ENCODE measurements around the gene PTPN21. TPM values are rescaled to one million over a fixed set of nuclear protein-coding genes. Genes with fewer than 3 reads are reported as not detected.

Gene PTPN21
- polyA plus RNA-seq, 3 donors = not detected

- H3K4me2 ChIP-seq (replicated peaks; ENCODE audit: extremely low read depth, low read length, poor library complexity, severe bottlenecking) = no peak overlapping the region
- Mint-ChIP-seq H3K4me3 (no peak overlapping the region), H3K4me1 (peaks cover 4% of the 10 kb centered on the region), H3K9me3 (peaks cover 0 to 9% (median 5%) of the 10 kb centered on the region in 7 donors), H3K27me3 (ENCODE audit: low read depth in 3 of 3) (peaks cover 9 to 22% (median 19%) of the 10 kb centered on the region in 3 donors), H3K36me3 (no peaks in the 10 kb centered on the region), H3K27ac (no peak overlapping the region)
- TF ChIP-seq CTCF (IDR thresholded peaks at IDR 0.05) = no peak
- no peak overlapping the region for H3K9ac ChIP-seq (ENCODE audit: insufficient read depth, low read length, poor library complexity, severe bottlenecking)
- H2AFZ ChIP-seq (ENCODE audit: insufficient read depth, low read depth, low read length, poor library complexity, severe bottlenecking) = no peak overlapping the region
- H3K79me2 ChIP-seq (ENCODE audit: insufficient read depth, low read length) = no peaks in the 10 kb centered on the region
- no CpG with 5 or more reads among the region's 4 CpGs for WGBS (ENCODE audit: insufficient coverage)
- H3K4me1 ChIP-seq (ENCODE audit: control insufficient read depth in 1 of 2, insufficient read depth in 2 of 2, low read length in 2 of 2) = peaks cover 9 to 10% of the 10 kb centered on the region in 2 donors
- H3K27ac ChIP-seq (ENCODE audit: low read depth in 1 of 2, low read length in 2 of 2) = no peak overlapping the region
- H3K36me3 ChIP-seq (replicated peaks in 1 of 2; ENCODE audit: control insufficient read depth in 1 of 2, insufficient read depth in 2 of 2, low read length in 2 of 2) = no peaks in the 10 kb centered on the region
- H4K20me1 ChIP-seq (ENCODE audit: insufficient read depth, low read length) = no peaks in the 10 kb centered on the region
- DNase-seq = no peak
- intact Hi-C loops (cut with micrococcal nuclease) = no loop called here
- H3K27me3 ChIP-seq (ENCODE audit: control insufficient read depth in 2 of 2, insufficient read depth in 2 of 2, low read length in 2 of 2) = peaks cover 3 to 13% of the 10 kb centered on the region in 2 donors
- peaks cover 0 to 6% of the 10 kb centered on the region in 2 donors for H3K9me3 ChIP-seq (replicated peaks in 1 of 2; ENCODE audit: control insufficient read depth in 1 of 2, insufficient read depth in 1 of 2, low read length in 2 of 2)
- no peak overlapping the region for H3K4me3 ChIP-seq (replicated peaks in 1 of 3; ENCODE audit: low read depth in 2 of 3, low read length in 3 of 3)
Measured at GRCh38 chr14:88546621-88547385, 8.0 kb downstream of the PTPN21 start.

- Mint-ChIP-seq H3K27me3 (ENCODE audit: low read depth in 3 of 3) (peaks cover 5 to 11% (median 10%) of the 10 kb centered on the region in 3 donors), H3K36me3 (no peaks in the 10 kb centered on the region), H3K9me3 (peaks cover 0 to 3% (median 0%) of the 10 kb centered on the region in 7 donors), H3K4me3 (no peak overlapping the region), H3K27ac (no peak overlapping the region), H3K4me1 (no peaks in the 10 kb centered on the region)
- no peak for DNase-seq
- H3K4me1 ChIP-seq (ENCODE audit: control insufficient read depth in 1 of 2, insufficient read depth in 2 of 2, low read length in 2 of 2) = no peaks in the 10 kb centered on the region
- H3K27me3 ChIP-seq (ENCODE audit: control insufficient read depth in 2 of 2, insufficient read depth in 2 of 2, low read length in 2 of 2) = no peaks in the 10 kb centered on the region
- no peak overlapping the region for H2AFZ ChIP-seq (ENCODE audit: insufficient read depth, low read depth, low read length, poor library complexity, severe bottlenecking)
- TF ChIP-seq CTCF (IDR thresholded peaks at IDR 0.05) = no peak
- H3K36me3 ChIP-seq (replicated peaks in 1 of 2; ENCODE audit: control insufficient read depth in 1 of 2, insufficient read depth in 2 of 2, low read length in 2 of 2) = no peaks in the 10 kb centered on the region
- H3K4me3 ChIP-seq (replicated peaks in 1 of 3; ENCODE audit: low read depth in 2 of 3, low read length in 3 of 3) = no peak overlapping the region
- no peaks in the 10 kb centered on the region for H3K79me2 ChIP-seq (ENCODE audit: insufficient read depth, low read length)
- H3K4me2 ChIP-seq (replicated peaks; ENCODE audit: extremely low read depth, low read length, poor library complexity, severe bottlenecking) = no peak overlapping the region
- intact Hi-C loops (cut with micrococcal nuclease) = no loop called here
- WGBS (ENCODE audit: insufficient coverage) = 97% methylated on average over 3 of the region's 3 CpGs
- no peaks in the 10 kb centered on the region for H3K9me3 ChIP-seq (replicated peaks in 1 of 2; ENCODE audit: control insufficient read depth in 1 of 2, insufficient read depth in 1 of 2, low read length in 2 of 2)
- no peak overlapping the region for H3K27ac ChIP-seq (ENCODE audit: low read depth in 1 of 2, low read length in 2 of 2)
- H4K20me1 ChIP-seq (ENCODE audit: insufficient read depth, low read length) = no peaks in the 10 kb centered on the region
- no peak overlapping the region for H3K9ac ChIP-seq (ENCODE audit: insufficient read depth, low read length, poor library complexity, severe bottlenecking)
Measured at GRCh38 chr14:88545256-88545655, 9.6 kb downstream of the PTPN21 start.
